HEK293 (cell line): Measurements from ENCODE around the gene BRCA1.

Experiments
- GLIS2 ChIP-seq: fragments of 450-650 bp; formaldehyde crosslinking; IDR thresholded peaks from 2 replicates; pipeline ENCODE4 v1.5.1; 2016; ENCODE audit warnings: missing biosample characterization, missing genetic modification characterization
- SETDB1 ChIP-seq: IDR thresholded peaks from one replicate; pipeline ENCODE4 v1.6.1; 2017; ENCODE audit warnings: mild to moderate bottlenecking, low read length, moderate library complexity, mixed read lengths; ENCODE audit not compliant: insufficient read length
- WT1 ChIP-seq: fragments of 450-650 bp; formaldehyde crosslinking; IDR thresholded peaks from 2 replicates; pipeline ENCODE4 v1.5.1; 2016; ENCODE audit warnings: missing biosample characterization, missing genetic modification characterization
- ZBTB21 ChIP-seq: fragments of 450-650 bp; formaldehyde crosslinking; IDR thresholded peaks from 2 replicates; pipeline ENCODE4 v1.5.1; 2017; ENCODE audit warnings: missing biosample characterization, missing genetic modification characterization
- ZBTB44 ChIP-seq: fragments of 450-650 bp; IDR thresholded peaks from 2 replicates; pipeline ENCODE4 v1.5.1; 2018; ENCODE audit warnings: missing biosample characterization, mild to moderate bottlenecking, missing genetic modification characterization
- ZBTB48 ChIP-seq: fragments of 450-650 bp; formaldehyde crosslinking; IDR thresholded peaks from 2 replicates; pipeline ENCODE4 v1.5.1; 2016; ENCODE audit warnings: missing biosample characterization, missing genetic modification characterization
- ZNF248 ChIP-seq: fragments of 450-650 bp; formaldehyde crosslinking; IDR thresholded peaks from 2 replicates; pipeline ENCODE4 v1.5.1; 2017; ENCODE audit warnings: missing biosample characterization, missing genetic modification characterization
- ZNF274 ChIP-seq, 2 experiments: fragments of 200-500 bp in 1 of 2; fragments of 450-650 bp in 1 of 2; sonication (Bioruptor generic) in 1 of 2; formaldehyde crosslinking in 1 of 2; IDR thresholded peaks; 2 replicates each; pipeline versions ENCODE4 v1.5.1 to v1.6.1; 2014 to 2016; ENCODE audit warnings: borderline replicate concordance in 1 of 2, inconsistent platforms in 1 of 2, low read length in 1 of 2, missing biosample characterization in 1 of 2, missing genetic modification characterization in 1 of 2
- ZNF324 ChIP-seq: fragments of 450-650 bp; formaldehyde crosslinking; IDR thresholded peaks from 2 replicates; pipeline ENCODE4 v1.5.1; 2016; ENCODE audit warnings: missing biosample characterization, missing genetic modification characterization
- ZNF354C ChIP-seq: fragments of 450-650 bp; formaldehyde crosslinking; IDR thresholded peaks from 2 replicates; pipeline ENCODE4 v1.5.1; 2016; ENCODE audit warnings: missing biosample characterization, missing genetic modification characterization, low read depth, borderline replicate concordance
- ZNF48 ChIP-seq: fragments of 450-650 bp; formaldehyde crosslinking; IDR thresholded peaks from 2 replicates; pipeline ENCODE4 v1.5.1; 2016; ENCODE audit warnings: missing biosample characterization, missing genetic modification characterization
- ZNF549 ChIP-seq: fragments of 450-650 bp; IDR thresholded peaks from 2 replicates; pipeline ENCODE4 v1.5.1; 2018; ENCODE audit warnings: missing biosample characterization, missing genetic modification characterization, mild to moderate bottlenecking, inconsistent platforms, moderate library complexity
- ZNF610 ChIP-seq: fragments of 450-650 bp; formaldehyde crosslinking; IDR thresholded peaks from 2 replicates; pipeline ENCODE4 v1.5.1; 2016; ENCODE audit warnings: missing biosample characterization, missing genetic modification characterization, borderline replicate concordance
- ZNF621 ChIP-seq: fragments of 450-650 bp; formaldehyde crosslinking; IDR thresholded peaks from 2 replicates; pipeline ENCODE4 v1.5.1; 2017; ENCODE audit warnings: missing biosample characterization, missing genetic modification characterization
- ZNF701 ChIP-seq: fragments of 450-650 bp; formaldehyde crosslinking; IDR thresholded peaks from 2 replicates; pipeline ENCODE4 v1.5.1; 2016; ENCODE audit warnings: missing biosample characterization, missing genetic modification characterization
- ZNF704 ChIP-seq: fragments of 450-650 bp; formaldehyde crosslinking; IDR thresholded peaks from 2 replicates; pipeline ENCODE4 v1.5.1; 2016; ENCODE audit warnings: missing biosample characterization, missing genetic modification characterization
- ZNF830 ChIP-seq: fragments of 450-650 bp; IDR thresholded peaks from 2 replicates; pipeline ENCODE4 v1.5.0; 2018; ENCODE audit warnings: missing biosample characterization, missing genetic modification characterization, low read depth, mild to moderate bottlenecking, moderate library complexity
- ZXDB ChIP-seq: fragments of 450-650 bp; formaldehyde crosslinking; IDR thresholded peaks from 2 replicates; pipeline ENCODE4 v1.5.1; 2016; ENCODE audit warnings: missing biosample characterization, missing genetic modification characterization
- TF ChIP-seq, protein P1 (sequence below): fragments of 450-650 bp; formaldehyde crosslinking; conservative IDR thresholded peaks from 2 replicates; pipeline ENCODE4 v1.5.1; 2016; ENCODE audit warnings: low read depth, missing biosample characterization, missing genetic modification characterization
- TF ChIP-seq, protein P2 (sequence below): fragments of 450-650 bp; formaldehyde crosslinking; IDR thresholded peaks from 2 replicates; pipeline ENCODE4 v1.5.1; 2017; ENCODE audit warnings: missing biosample characterization, missing genetic modification characterization
- TF ChIP-seq, protein P3 (sequence below): fragments of 450-650 bp; formaldehyde crosslinking; IDR thresholded peaks from 2 replicates; pipeline ENCODE4 v1.5.1; 2016; ENCODE audit warnings: missing biosample characterization, missing genetic modification characterization
- TF ChIP-seq, protein P4 (sequence below): fragments of 450-650 bp; formaldehyde crosslinking; IDR thresholded peaks from 2 replicates; pipeline ENCODE4 v1.5.1; 2016; ENCODE audit warnings: missing biosample characterization, missing genetic modification characterization
- TF ChIP-seq, protein P5 (sequence below): IDR thresholded peaks from 2 replicates; pipeline ENCODE4 v1.6.1; 2011; ENCODE audit warnings: mild to moderate bottlenecking, low read depth, low read length, borderline replicate concordance

The BRCA1 gene

GRCh38 chr17:42997984-42998938, 126.9 kb downstream of the BRCA1 start, which contains the start of gene RPL27 (continued):
- TF ChIP-seq, protein P1, sequence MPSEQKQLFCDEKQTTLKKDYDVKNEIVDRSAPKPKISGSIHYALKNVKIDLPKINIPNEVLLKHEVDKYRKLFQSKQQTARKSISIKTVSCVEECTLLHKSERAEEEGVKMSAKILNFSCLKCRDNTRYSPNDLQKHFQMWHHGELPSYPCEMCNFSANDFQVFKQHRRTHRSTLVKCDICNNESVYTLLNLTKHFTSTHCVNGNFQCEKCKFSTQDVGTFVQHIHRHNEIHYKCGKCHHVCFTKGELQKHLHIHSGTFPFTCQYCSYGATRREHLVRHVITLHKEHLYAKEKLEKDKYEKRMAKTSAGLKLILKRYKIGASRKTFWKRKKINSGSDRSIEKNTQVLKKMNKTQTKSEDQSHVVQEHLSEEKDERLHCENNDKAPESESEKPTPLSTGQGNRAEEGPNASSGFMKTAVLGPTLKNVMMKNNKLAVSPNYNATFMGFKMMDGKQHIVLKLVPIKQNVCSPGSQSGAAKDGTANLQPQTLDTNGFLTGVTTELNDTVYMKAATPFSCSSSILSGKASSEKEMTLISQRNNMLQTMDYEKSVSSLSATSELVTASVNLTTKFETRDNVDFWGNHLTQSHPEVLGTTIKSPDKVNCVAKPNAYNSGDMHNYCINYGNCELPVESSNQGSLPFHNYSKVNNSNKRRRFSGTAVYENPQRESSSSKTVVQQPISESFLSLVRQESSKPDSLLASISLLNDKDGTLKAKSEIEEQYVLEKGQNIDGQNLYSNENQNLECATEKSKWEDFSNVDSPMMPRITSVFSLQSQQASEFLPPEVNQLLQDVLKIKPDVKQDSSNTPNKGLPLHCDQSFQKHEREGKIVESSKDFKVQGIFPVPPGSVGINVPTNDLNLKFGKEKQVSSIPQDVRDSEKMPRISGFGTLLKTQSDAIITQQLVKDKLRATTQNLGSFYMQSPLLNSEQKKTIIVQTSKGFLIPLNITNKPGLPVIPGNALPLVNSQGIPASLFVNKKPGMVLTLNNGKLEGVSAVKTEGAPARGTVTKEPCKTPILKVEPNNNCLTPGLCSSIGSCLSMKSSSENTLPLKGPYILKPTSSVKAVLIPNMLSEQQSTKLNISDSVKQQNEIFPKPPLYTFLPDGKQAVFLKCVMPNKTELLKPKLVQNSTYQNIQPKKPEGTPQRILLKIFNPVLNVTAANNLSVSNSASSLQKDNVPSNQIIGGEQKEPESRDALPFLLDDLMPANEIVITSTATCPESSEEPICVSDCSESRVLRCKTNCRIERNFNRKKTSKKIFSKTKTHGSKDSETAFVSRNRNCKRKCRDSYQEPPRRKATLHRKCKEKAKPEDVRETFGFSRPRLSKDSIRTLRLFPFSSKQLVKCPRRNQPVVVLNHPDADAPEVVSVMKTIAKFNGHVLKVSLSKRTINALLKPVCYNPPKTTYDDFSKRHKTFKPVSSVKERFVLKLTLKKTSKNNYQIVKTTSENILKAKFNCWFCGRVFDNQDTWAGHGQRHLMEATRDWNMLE (tag by site-specific recombination), result peak; percentile 95
- TF ChIP-seq ZBTB21 (tag by site-specific recombination) (peak; percentile 95), ZNF549 (tag by site-specific recombination) (no peak), ZBTB48 (tag by site-specific recombination) (peak; percentile 38; the same call in 1 of the 2 replicates), ZNF621 (tag by site-specific recombination) (no peak), ZNF274 (IDR thresholded peaks at IDR 0.05; ENCODE audit: low read length) (no peak), ZNF274 (tag by site-specific recombination; IDR thresholded peaks at IDR 0.05; ENCODE audit: borderline replicate concordance) (no peak), WT1 (peak; percentile 88), GLIS2 (tag by site-specific recombination) (no peak), ZNF248 (tag by site-specific recombination) (no peak), ZNF830 (tag by site-specific recombination) (no peak), ZXDB (tag by site-specific recombination) (peak; percentile 99), ZNF704 (tag by site-specific recombination) (peak; percentile 80; the same call in 1 of the 2 replicates), SETDB1 (no peak), ZNF48 (tag by site-specific recombination) (no peak), ZNF701 (tag by site-specific recombination) (no peak), ZBTB44 (peak; percentile 91), ZNF610 (tag by site-specific recombination) (peak; percentile 86), ZNF354C (tag by site-specific recombination) (no peak), ZNF324 (tag by site-specific recombination) (peak; percentile 100)
- TF ChIP-seq, protein P2, sequence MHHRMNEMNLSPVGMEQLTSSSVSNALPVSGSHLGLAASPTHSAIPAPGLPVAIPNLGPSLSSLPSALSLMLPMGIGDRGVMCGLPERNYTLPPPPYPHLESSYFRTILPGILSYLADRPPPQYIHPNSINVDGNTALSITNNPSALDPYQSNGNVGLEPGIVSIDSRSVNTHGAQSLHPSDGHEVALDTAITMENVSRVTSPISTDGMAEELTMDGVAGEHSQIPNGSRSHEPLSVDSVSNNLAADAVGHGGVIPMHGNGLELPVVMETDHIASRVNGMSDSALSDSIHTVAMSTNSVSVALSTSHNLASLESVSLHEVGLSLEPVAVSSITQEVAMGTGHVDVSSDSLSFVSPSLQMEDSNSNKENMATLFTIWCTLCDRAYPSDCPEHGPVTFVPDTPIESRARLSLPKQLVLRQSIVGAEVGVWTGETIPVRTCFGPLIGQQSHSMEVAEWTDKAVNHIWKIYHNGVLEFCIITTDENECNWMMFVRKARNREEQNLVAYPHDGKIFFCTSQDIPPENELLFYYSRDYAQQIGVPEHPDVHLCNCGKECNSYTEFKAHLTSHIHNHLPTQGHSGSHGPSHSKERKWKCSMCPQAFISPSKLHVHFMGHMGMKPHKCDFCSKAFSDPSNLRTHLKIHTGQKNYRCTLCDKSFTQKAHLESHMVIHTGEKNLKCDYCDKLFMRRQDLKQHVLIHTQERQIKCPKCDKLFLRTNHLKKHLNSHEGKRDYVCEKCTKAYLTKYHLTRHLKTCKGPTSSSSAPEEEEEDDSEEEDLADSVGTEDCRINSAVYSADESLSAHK (tag by site-specific recombination), result peak; percentile 64; the same call in 1 of the 2 replicates
- TF ChIP-seq, protein P3, sequence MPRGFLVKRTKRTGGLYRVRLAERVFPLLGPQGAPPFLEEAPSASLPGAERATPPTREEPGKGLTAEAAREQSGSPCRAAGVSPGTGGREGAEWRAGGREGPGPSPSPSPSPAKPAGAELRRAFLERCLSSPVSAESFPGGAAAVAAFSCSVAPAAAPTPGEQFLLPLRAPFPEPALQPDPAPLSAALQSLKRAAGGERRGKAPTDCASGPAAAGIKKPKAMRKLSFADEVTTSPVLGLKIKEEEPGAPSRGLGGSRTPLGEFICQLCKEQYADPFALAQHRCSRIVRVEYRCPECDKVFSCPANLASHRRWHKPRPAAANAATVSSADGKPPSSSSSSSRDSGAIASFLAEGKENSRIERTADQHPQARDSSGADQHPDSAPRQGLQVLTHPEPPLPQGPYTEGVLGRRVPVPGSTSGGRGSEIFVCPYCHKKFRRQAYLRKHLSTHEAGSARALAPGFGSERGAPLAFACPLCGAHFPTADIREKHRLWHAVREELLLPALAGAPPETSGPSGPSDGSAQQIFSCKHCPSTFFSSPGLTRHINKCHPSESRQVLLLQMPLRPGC (tag by site-specific recombination), result peak; percentile 98
- TF ChIP-seq, protein P4, sequence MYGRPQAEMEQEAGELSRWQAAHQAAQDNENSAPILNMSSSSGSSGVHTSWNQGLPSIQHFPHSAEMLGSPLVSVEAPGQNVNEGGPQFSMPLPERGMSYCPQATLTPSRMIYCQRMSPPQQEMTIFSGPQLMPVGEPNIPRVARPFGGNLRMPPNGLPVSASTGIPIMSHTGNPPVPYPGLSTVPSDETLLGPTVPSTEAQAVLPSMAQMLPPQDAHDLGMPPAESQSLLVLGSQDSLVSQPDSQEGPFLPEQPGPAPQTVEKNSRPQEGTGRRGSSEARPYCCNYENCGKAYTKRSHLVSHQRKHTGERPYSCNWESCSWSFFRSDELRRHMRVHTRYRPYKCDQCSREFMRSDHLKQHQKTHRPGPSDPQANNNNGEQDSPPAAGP (tag by site-specific recombination), result peak; percentile 100
- TF ChIP-seq, protein P5, sequence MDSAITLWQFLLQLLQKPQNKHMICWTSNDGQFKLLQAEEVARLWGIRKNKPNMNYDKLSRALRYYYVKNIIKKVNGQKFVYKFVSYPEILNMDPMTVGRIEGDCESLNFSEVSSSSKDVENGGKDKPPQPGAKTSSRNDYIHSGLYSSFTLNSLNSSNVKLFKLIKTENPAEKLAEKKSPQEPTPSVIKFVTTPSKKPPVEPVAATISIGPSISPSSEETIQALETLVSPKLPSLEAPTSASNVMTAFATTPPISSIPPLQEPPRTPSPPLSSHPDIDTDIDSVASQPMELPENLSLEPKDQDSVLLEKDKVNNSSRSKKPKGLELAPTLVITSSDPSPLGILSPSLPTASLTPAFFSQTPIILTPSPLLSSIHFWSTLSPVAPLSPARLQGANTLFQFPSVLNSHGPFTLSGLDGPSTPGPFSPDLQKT, result peak; percentile 84
